H9 (cell line): Measurements from ENCODE around the gene RANBP9. TPM values are rescaled to one million over a fixed set of nuclear protein-coding genes. Genes with fewer than 3 reads are reported as not detected.

ENCODE experiments used
- DNase-seq: peaks from one replicate; pipeline ENCODE4 v3.0.0-alpha.2; 2017
- H2AFZ ChIP-seq: one replicate; pipeline ENCODE4 v1.6.1; 2013; ENCODE audit warnings: mild to moderate bottlenecking, low read length, control low read depth, moderate library complexity
- H2AK5ac ChIP-seq: 2 replicates; pipeline ENCODE4 v1.6.1; 2013; ENCODE audit warnings: low read length, control low read depth, mixed read lengths; ENCODE audit not compliant: insufficient read length
- H2BK120ac ChIP-seq: one replicate; pipeline ENCODE4 v1.6.1; 2013; ENCODE audit warnings: low read depth, mild to moderate bottlenecking, low read length, control low read depth, inconsistent platforms; ENCODE audit not compliant: poor library complexity, severe bottlenecking
- H2BK12ac ChIP-seq: 2 replicates; pipeline ENCODE4 v1.6.1; 2013; ENCODE audit warnings: low read length, control low read depth, mixed read lengths, low read depth; ENCODE audit not compliant: insufficient read length
- H2BK15ac ChIP-seq: 2 replicates; pipeline ENCODE4 v1.6.1; 2013; ENCODE audit warnings: low read depth, low read length, control low read depth
- H2BK20ac ChIP-seq: one replicate; pipeline ENCODE4 v1.6.1; 2013; ENCODE audit warnings: low read depth, mild to moderate bottlenecking, low read length, control low read depth, inconsistent platforms; ENCODE audit not compliant: poor library complexity, severe bottlenecking
- H2BK5ac ChIP-seq: 2 replicates; pipeline ENCODE4 v1.6.1; 2013; ENCODE audit warnings: low read length, control low read depth, mixed read lengths; ENCODE audit not compliant: insufficient read length
- H3K14ac ChIP-seq: 2 replicates; pipeline ENCODE4 v1.6.1; 2013; ENCODE audit warnings: low read length, control low read depth; ENCODE audit not compliant: insufficient read depth
- H3K18ac ChIP-seq: 2 replicates; pipeline ENCODE4 v1.6.1; 2013; ENCODE audit warnings: low read depth, mild to moderate bottlenecking, mixed read lengths, low read length, control low read depth; ENCODE audit not compliant: insufficient read length
- H3K23ac ChIP-seq: 2 replicates; pipeline ENCODE4 v1.6.1; 2013; ENCODE audit warnings: low read length, control low read depth, mixed read lengths, low read depth; ENCODE audit not compliant: insufficient read length
- H3K23me2 ChIP-seq: 2 replicates; pipeline ENCODE4 v1.6.1; 2013; ENCODE audit warnings: low read depth, mild to moderate bottlenecking, mixed read lengths, low read length, control low read depth; ENCODE audit not compliant: insufficient read length, poor library complexity, severe bottlenecking
- H3K27ac ChIP-seq: 2 replicates; pipeline ENCODE4 v1.5.1; 2013; ENCODE audit warnings: low read length, control low read depth, mixed read lengths, low read depth; ENCODE audit not compliant: insufficient read length
- H3K27me3 ChIP-seq: 2 replicates; pipeline ENCODE4 v1.6.1; 2013; ENCODE audit warnings: low read length, control low read depth, inconsistent platforms; ENCODE audit not compliant: insufficient read depth
- H3K4ac ChIP-seq: 2 replicates; pipeline ENCODE4 v1.6.1; 2013; ENCODE audit warnings: low read depth, mild to moderate bottlenecking, control low read depth, inconsistent platforms, low read length, moderate library complexity
- H3K4me1 ChIP-seq: 2 replicates; pipeline ENCODE4 v1.6.1; 2013; ENCODE audit warnings: low read length, control low read depth, inconsistent platforms; ENCODE audit not compliant: insufficient read depth
- H3K4me2 ChIP-seq: 2 replicates; pipeline ENCODE4 v1.6.1; 2013; ENCODE audit warnings: low read length, control low read depth, mixed read lengths; ENCODE audit not compliant: insufficient read length, insufficient read depth
- H3K56ac ChIP-seq: 2 replicates; pipeline ENCODE4 v1.6.1; 2013; ENCODE audit warnings: low read depth, mild to moderate bottlenecking, mixed read lengths, low read length, control low read depth; ENCODE audit not compliant: insufficient read length
- H3K79me1 ChIP-seq: 2 replicates; pipeline ENCODE4 v1.6.1; 2013; ENCODE audit warnings: low read depth, mild to moderate bottlenecking, moderate library complexity, low read length, control low read depth, inconsistent platforms; ENCODE audit not compliant: insufficient read depth, poor library complexity, severe bottlenecking
- H3K79me2 ChIP-seq: 2 replicates; pipeline ENCODE4 v1.6.1; 2013; ENCODE audit warnings: low read length, control low read depth, inconsistent platforms; ENCODE audit not compliant: insufficient read depth
- H3K9ac ChIP-seq: 2 replicates; pipeline ENCODE4 v1.6.1; 2013; ENCODE audit warnings: low read length, control low read depth, mixed read lengths; ENCODE audit not compliant: insufficient read length; ENCODE audit errors: extremely low read depth
- H3K9me3 ChIP-seq: one replicate; pipeline ENCODE4 v1.6.1; 2013; ENCODE audit warnings: low read depth, low read length, inconsistent platforms; ENCODE audit not compliant: control insufficient read depth
- H3T11ph ChIP-seq: one replicate; pipeline ENCODE4 v1.6.1; 2013; ENCODE audit warnings: mild to moderate bottlenecking, low read length, control low read depth, inconsistent platforms
- H4K20me1 ChIP-seq: one replicate; pipeline ENCODE4 v1.6.1; 2013; ENCODE audit not compliant: control insufficient read depth, insufficient read length, insufficient read depth
- H4K5ac ChIP-seq: 2 replicates; pipeline ENCODE4 v1.6.1; 2013; ENCODE audit warnings: low read depth, mild to moderate bottlenecking, mixed read lengths, low read length, control low read depth; ENCODE audit not compliant: insufficient read length
- H4K8ac ChIP-seq: replicated peaks from 2 replicates; pipeline ENCODE4 v1.6.1; 2013; ENCODE audit warnings: low read length, control low read depth, mixed read lengths, low read depth; ENCODE audit not compliant: insufficient read length
- H4K91ac ChIP-seq: 2 replicates; pipeline ENCODE4 v1.6.1; 2013; ENCODE audit warnings: low read depth, mild to moderate bottlenecking, moderate library complexity, mixed read lengths, low read length, control low read depth; ENCODE audit not compliant: insufficient read length
- H3K27ac Mint-ChIP-seq, 3 experiments: 2 replicates in 2 of 3; 3 replicates in 1 of 3; pipeline ENCODE4 v1.8.0; 2020 to 2021; ENCODE audit warnings: mixed read lengths in 3 of 3, mild to moderate bottlenecking in 1 of 3, moderate library complexity in 1 of 3
- H3K27me3 Mint-ChIP-seq: 2 replicates; pipeline ENCODE4 v1.8.0; 2021; ENCODE audit warnings: low read depth, mild to moderate bottlenecking, moderate library complexity, mixed read lengths
- H3K36me3 Mint-ChIP-seq, 3 experiments: 2 replicates in 2 of 3; 3 replicates in 1 of 3; pipeline ENCODE4 v1.8.0; 2020 to 2021; ENCODE audit warnings: low read depth in 3 of 3, mixed read lengths in 3 of 3; ENCODE audit not compliant: insufficient read depth in 1 of 3
- H3K4me1 Mint-ChIP-seq, 2 experiments: 2 replicates each; pipeline ENCODE4 v1.8.0; 2020; ENCODE audit warnings: mixed read lengths in 2 of 2
- H3K4me3 Mint-ChIP-seq, 2 experiments: 2 replicates in 1 of 2; 3 replicates in 1 of 2; pipeline ENCODE4 v1.8.0; 2020 to 2021; ENCODE audit warnings: mild to moderate bottlenecking in 2 of 2, mixed read lengths in 2 of 2, moderate library complexity in 1 of 2
- H3K9me3 Mint-ChIP-seq, 2 experiments: 2 replicates in 1 of 2; 3 replicates in 1 of 2; pipeline ENCODE4 v1.8.0; 2020; ENCODE audit warnings: mild to moderate bottlenecking in 2 of 2, mixed read lengths in 2 of 2, moderate library complexity in 1 of 2
- CTCF ChIP-seq: fragments of 200-600 bp; sonication (generic); conservative IDR thresholded peaks from 3 replicates; pipeline ENCODE4 v1.8.0; 2021; ENCODE audit warnings: antibody characterized with exemption, mild to moderate bottlenecking
- WGBS: extraction: QIAGEN DNeasy Blood & Tissue Kit; methylation state at CpG from one replicate; pipeline ENCODE4 v1.1.7; 2013; ENCODE audit warnings: missing lambda C conversion rate, low lambda C conversion rate, mixed read lengths; ENCODE audit not compliant: insufficient read length; ENCODE audit errors: extremely low coverage; 5-methylcytosine and 5-hydroxymethylcytosine counted together
- total RNA-seq: library from RNA; stranded (reverse); gene quantifications from 2 replicates; pipeline ENCODE4 v1.2.1, GENCODE V29; 2021

RANBP9 gene
- total RNA-seq, 1 experiment from 2014 or later = 37.2 TPM

GRCh38 chr6:13574571-13575376, 136.9 kb downstream of the RANBP9 start, which contains the start of gene SIRT5:
TSS of gene SIRT5 (plus strand) at chr6:13574601. CDS start at chr6:13584111, 9,510 bp downstream.
- no peak within 1 kb of the TSS for H2BK5ac ChIP-seq
- H2BK12ac ChIP-seq = no peak within 1 kb of the TSS
- no peaks in the 10 kb centered on the region for H3K79me1 ChIP-seq
- H3K23me2 ChIP-seq = peaks cover 11% of the 10 kb centered on the region
- Mint-ChIP-seq H3K27me3 (no peaks in the 10 kb centered on the region), H3K27ac (peak within 1 kb of the TSS; percentile 98 to 99 (median 99)), H3K36me3 (peaks cover 0 to 4% (median 1%) of the 10 kb centered on the region in 3 experiments; a peak in 3 of 7 replicates), H3K9me3 (peaks cover 7% of the 10 kb centered on the region in 2 experiments; a peak in 3 of 5 replicates), H3K4me1 (peaks cover 25 to 28% of the 10 kb centered on the region in 2 experiments), H3K4me3 (peak within 1 kb of the TSS; percentile 92 to 94)
- H3K23ac ChIP-seq = no peak within 1 kb of the TSS
- H3K18ac ChIP-seq = peak within 1 kb of the TSS; percentile 91
- H2AK5ac ChIP-seq = no peak within 1 kb of the TSS
- H3K9ac ChIP-seq = peak within 1 kb of the TSS; percentile 90
- H3K9me3 ChIP-seq = no peaks in the 10 kb centered on the region
- no peak within 1 kb of the TSS for H3K56ac ChIP-seq
- no peaks in the 10 kb centered on the region for H4K20me1 ChIP-seq
- H2AFZ ChIP-seq = no peak within 1 kb of the TSS
- H4K91ac ChIP-seq = no peak within 1 kb of the TSS
- peak within 1 kb of the TSS; percentile 68 for H4K5ac ChIP-seq
- H3K27me3 ChIP-seq = no peaks in the 10 kb centered on the region
- no peak within 1 kb of the TSS for H2BK20ac ChIP-seq
- H3T11ph ChIP-seq = no peak within 1 kb of the TSS
- H3K4ac ChIP-seq = no peak within 1 kb of the TSS; the same call in 1 of the 2 replicates
- no peak within 1 kb of the TSS for H4K8ac ChIP-seq
- DNase-seq = peak; percentile 92
- WGBS = no CpG with 5 or more reads among the region's 52 CpGs
- peak within 1 kb of the TSS; percentile 96 for H3K4me2 ChIP-seq
- H3K79me2 ChIP-seq = no peaks in the 10 kb centered on the region; the same call in 1 of the 2 replicates
- no peaks in the 10 kb centered on the region for H3K4me1 ChIP-seq
- H3K27ac ChIP-seq = peak within 1 kb of the TSS; percentile 82
- no peak within 1 kb of the TSS for H2BK15ac ChIP-seq
- no peak for TF ChIP-seq CTCF
- H3K14ac ChIP-seq = peak within 1 kb of the TSS; percentile 87
- H2BK120ac ChIP-seq = no peak within 1 kb of the TSS
